Left lung (tissue), 10 donors: ENCODE data around the gene ZNF580. TPM values are rescaled to one million over a fixed set of nuclear protein-coding genes. Genes with fewer than 3 reads are reported as not detected.

Source experiments
- ATAC-seq: fragments of 200-7000 bp; cut with Tn5 transposase; one replicate; pipeline ENCODE4 v1.9.1; 2020; ENCODE audit warnings: moderate library complexity
- DNase-seq, 4 donors: peaks; one replicate each; pipeline ENCODE4 v3.0.0-alpha.2; 2013 to 2020
- H3K27ac ChIP-seq, 2 donors: fragments of 200-600 bp; sonication (generic) in 1 of 2; one replicate each; pipeline versions ENCODE4 v1.5.0 to v1.8.0; 2020 to 2021
- H3K27me3 ChIP-seq, 2 donors: fragments of 200-600 bp; sonication (generic) in 1 of 2; one replicate each; pipeline versions ENCODE4 v1.5.0 to v1.8.0; 2020 to 2021
- H3K36me3 ChIP-seq, 2 donors: fragments of 200-600 bp; sonication (generic) in 1 of 2; one replicate each; pipeline versions ENCODE4 v1.5.0 to v1.8.0; 2020 to 2021
- H3K4me1 ChIP-seq, 2 donors: fragments of 200-600 bp; one replicate each; pipeline ENCODE4 v1.8.0; 2021
- H3K4me3 ChIP-seq, 2 donors: fragments of 200-600 bp; sonication (generic) in 1 of 2; one replicate each; pipeline versions ENCODE4 v1.5.0 to v1.8.0; 2020 to 2021; ENCODE audit warnings: mild to moderate bottlenecking in 1 of 2
- H3K9me3 ChIP-seq, 2 donors: fragments of 200-600 bp; sonication (generic) in 1 of 2; one replicate each; pipeline versions ENCODE4 v1.5.0 to v1.8.0; 2020 to 2021
- CTCF ChIP-seq, 2 donors: fragments of 200-600 bp; sonication (generic) in 1 of 2; IDR thresholded peaks; one replicate each; pipeline versions ENCODE4 v1.5.0 to v1.8.0; 2021; ENCODE audit warnings: antibody characterized with exemption in 2 of 2
- intact Hi-C, 2 donors: fragments of 100-400 bp; cut with DNase I; formaldehyde crosslinking; loops; one replicate each; pipeline versions ENCODE4 v1.11.2 to v1.14.2; 2022
- polyA plus RNA-seq, 6 donors: library from polyadenylated mRNA; unstranded; fragments of 120-200 nt; gene quantifications; one replicate each; pipeline ENCODE4 v1.2.1, GENCODE V29; 2013; ENCODE audit not compliant: insufficient read length in 6 of 6
- total RNA-seq, 2 donors: library from RNA; stranded (reverse); fragmentation: NEBNext Ultra II Directional; extraction: Animal tissue kit (Norgen Biotek cat#: 25700); gene quantifications; one replicate each; pipeline ENCODE4 v1.2.1, GENCODE V29; 2021
- donor health status: DM: no; HTN: yes; CAD: no.
- donor health status: DM: no; HTN: no; CAD: no.

ZNF580 gene
- total and polyA plus RNA-seq, 8 donors = 33.8 to 49.5 (median 39.1) TPM

GRCh38 chr19:55688422-55689218 lies 47.8 kb downstream of the ZNF580 start:
- Histone ChIP-seq H3K4me3 (no peak overlapping the region), H3K4me1 (peaks cover 0 to 19% of the 10 kb centered on the region in 2 donors), H3K36me3 (peaks cover 0 to 100% of the 10 kb centered on the region in 2 donors), H3K27ac (no peak overlapping the region), H3K9me3 (no peaks in the 10 kb centered on the region), H3K27me3 (no peaks in the 10 kb centered on the region)
- ATAC-seq (no peak), DNase-seq (peak in 2 of 4 donors; percentile 29 to 76)
- TF ChIP-seq CTCF (IDR thresholded peaks at IDR 0.05) = no peak
- intact Hi-C loops = no loop called here

GRCh38 chr19:55689411-55690108 lies 48.8 kb downstream of the ZNF580 start:
- H3K9me3 ChIP-seq = no peaks in the 10 kb centered on the region
- intact Hi-C loops = no loop called here
- no peaks in the 10 kb centered on the region for H3K27me3 ChIP-seq
- H3K27ac ChIP-seq = no peak overlapping the region
- H3K4me3 ChIP-seq = no peak overlapping the region
- H3K36me3 ChIP-seq = peaks cover 0 to 100% of the 10 kb centered on the region in 2 donors
- peaks cover 0 to 12% of the 10 kb centered on the region in 2 donors for H3K4me1 ChIP-seq
- DNase-seq = peak in 2 of 4 donors; percentile 31 to 77
- no peak for TF ChIP-seq CTCF (IDR thresholded peaks at IDR 0.05)
- ATAC-seq = no peak

GRCh38 chr19:55690109-55690768 lies 49.4 kb downstream of the ZNF580 start:
- Histone ChIP-seq H3K27ac (no peak overlapping the region), H3K27me3 (no peaks in the 10 kb centered on the region), H3K9me3 (no peaks in the 10 kb centered on the region), H3K36me3 (peaks cover 0 to 100% of the 10 kb centered on the region in 2 donors), H3K4me1 (peaks cover 0 to 6% of the 10 kb centered on the region in 2 donors), H3K4me3 (no peak overlapping the region)
- no peak for TF ChIP-seq CTCF (IDR thresholded peaks at IDR 0.05)
- no peak for ATAC-seq
- intact Hi-C loops = no loop called here
- peak in 2 of 4 donors; percentile 26 to 70 for DNase-seq

GRCh38 chr19:55690769-55691545 lies 50.2 kb downstream of the ZNF580 start:
- Histone ChIP-seq H3K4me3 (no peak overlapping the region), H3K4me1 (peaks cover 0 to under 1% of the 10 kb centered on the region in 2 donors), H3K27me3 (no peaks in the 10 kb centered on the region), H3K9me3 (no peaks in the 10 kb centered on the region), H3K36me3 (peaks cover 0 to 100% of the 10 kb centered on the region in 2 donors), H3K27ac (no peak overlapping the region)
- no peak for TF ChIP-seq CTCF (IDR thresholded peaks at IDR 0.05)
- DNase-seq (peak in 2 of 4 donors; percentile 21 to 70), ATAC-seq (no peak)
- intact Hi-C loops = no loop called here
